GM12801 (cell line): ENCODE results near the gene NOS1AP.

Experiments used
- CTCF ChIP-seq: IDR thresholded peaks from one replicate; pipeline ENCODE4 v1.5.1; 2011; ENCODE audit warnings: control low read depth; ENCODE audit not compliant: insufficient read length; ENCODE audit errors: extremely low read depth

The NOS1AP gene

GRCh38 chr1:162404550-162405160 is 335.2 kb downstream of the NOS1AP start:
- no peak for TF ChIP-seq CTCF

- TF ChIP-seq CTCF = no peak
Observed at GRCh38 chr1:162405800-162406199, 336.3 kb downstream of the NOS1AP start.

GRCh38 chr1:162406811-162407210 is 337.3 kb downstream of the NOS1AP start:
- TF ChIP-seq CTCF = no peak

GRCh38 chr1:162407539-162407938 is 338.0 kb downstream of the NOS1AP start:
- no peak for TF ChIP-seq CTCF

GRCh38 chr1:162412002-162412401 is 342.5 kb downstream of the NOS1AP start, which contains the start of gene SH2D1B:
Gene SH2D1B, minus strand, starts transcription at chr1:162412136. Its CDS starts 120 bp downstream, at chr1:162412016.
- TF ChIP-seq CTCF = no peak

GRCh38 chr1:162416215-162416614 is 346.7 kb downstream of the NOS1AP start:
- no peak for TF ChIP-seq CTCF

GRCh38 chr1:162416909-162417308 is 347.4 kb downstream of the NOS1AP start:
- no peak for TF ChIP-seq CTCF
